HEK293 (cell line): ENCODE results near the gene PEPD.

Experiments
- CTCF ChIA-PET: fragments of 350-600 bp; formaldehyde crosslinking; extraction: SDS; loops from one replicate; lab custom pipeline; 2021; ENCODE audit warnings: antibody characterized with exemption; lab: Yijun Ruan, JAX
- POLR2A ChIA-PET: fragments of 300-600 bp; formaldehyde crosslinking; extraction: SDS; loops from one replicate; lab custom pipeline; 2020; ENCODE audit warnings: antibody characterized with exemption, inconsistent platforms; lab: Yijun Ruan, JAX
- H3K27ac ChIP-seq: fragments of 200-500 bp; sonication (Bioruptor generic); 2 replicates; pipeline ENCODE4 v1.5.1; 2014; ENCODE audit warnings: low read depth, low read length, control low read depth, inconsistent platforms; ENCODE audit errors: extremely low read depth
- H3K36me3 ChIP-seq, 2 experiments: fragments of 200-500 bp in 1 of 2; sonication (Bioruptor generic) in 1 of 2; 1 replicate in 1 of 2; 2 replicates in 1 of 2; pipeline ENCODE4 v1.5.1; 2014 to 2017; ENCODE audit warnings: inconsistent platforms in 2 of 2, low read length in 2 of 2; ENCODE audit not compliant: control insufficient read depth in 2 of 2, insufficient read depth in 1 of 2
- H3K4me1 ChIP-seq: fragments of 200-500 bp; sonication (Bioruptor generic); 2 replicates; pipeline ENCODE4 v1.5.1; 2014; ENCODE audit warnings: mild to moderate bottlenecking, low read length, inconsistent platforms; ENCODE audit not compliant: control insufficient read depth, insufficient read depth
- H3K4me3 ChIP-seq: 2 replicates; pipeline ENCODE4 v1.5.1; 2011; ENCODE audit warnings: low read depth, mild to moderate bottlenecking, control low read depth, low read length, moderate library complexity
- H3K9me3 ChIP-seq: fragments of 200-500 bp; sonication (Bioruptor generic); 2 replicates; pipeline ENCODE4 v1.5.1; 2014; ENCODE audit warnings: low read depth, low read length, inconsistent platforms; ENCODE audit not compliant: control insufficient read depth, insufficient read depth
- FEZF1 ChIP-seq: fragments of 450-650 bp; formaldehyde crosslinking; IDR thresholded peaks from 2 replicates; pipeline ENCODE4 v1.5.1; 2016; ENCODE audit warnings: missing biosample characterization, missing genetic modification characterization
- GFI1B ChIP-seq: fragments of 450-650 bp; formaldehyde crosslinking; IDR thresholded peaks from 2 replicates; pipeline ENCODE4 v1.5.1; 2016; ENCODE audit warnings: missing biosample characterization, missing genetic modification characterization
- ZBTB20 ChIP-seq: fragments of 450-650 bp; formaldehyde crosslinking; IDR thresholded peaks from 2 replicates; pipeline ENCODE4 v1.5.1; 2016; ENCODE audit warnings: missing biosample characterization, missing genetic modification characterization
- ZFP69B ChIP-seq: fragments of 450-650 bp; formaldehyde crosslinking; IDR thresholded peaks from 2 replicates; pipeline ENCODE4 v1.5.1; 2016; ENCODE audit warnings: missing biosample characterization, missing genetic modification characterization
- ZNF112 ChIP-seq: fragments of 450-650 bp; formaldehyde crosslinking; IDR thresholded peaks from 2 replicates; pipeline ENCODE4 v1.5.0; 2017; ENCODE audit warnings: missing biosample characterization, missing genetic modification characterization
- ZNF214 ChIP-seq: fragments of 450-650 bp; formaldehyde crosslinking; IDR thresholded peaks from 2 replicates; pipeline ENCODE4 v1.5.1; 2017; ENCODE audit warnings: missing biosample characterization, mild to moderate bottlenecking, missing genetic modification characterization, borderline replicate concordance
- ZNF266 ChIP-seq: fragments of 450-650 bp; formaldehyde crosslinking; IDR thresholded peaks from 2 replicates; pipeline ENCODE4 v1.5.1; 2016; ENCODE audit warnings: missing biosample characterization, missing genetic modification characterization, low read depth
- ZNF311 ChIP-seq: fragments of 450-650 bp; formaldehyde crosslinking; IDR thresholded peaks from 2 replicates; pipeline ENCODE4 v1.5.1; 2017; ENCODE audit warnings: missing biosample characterization, missing genetic modification characterization, borderline replicate concordance
- ZNF423 ChIP-seq: fragments of 450-650 bp; formaldehyde crosslinking; IDR thresholded peaks from 2 replicates; pipeline ENCODE4 v1.5.1; 2016; ENCODE audit warnings: missing biosample characterization, missing genetic modification characterization
- ZNF571 ChIP-seq: fragments of 450-650 bp; formaldehyde crosslinking; IDR thresholded peaks from 2 replicates; pipeline ENCODE4 v1.5.0; 2017; ENCODE audit warnings: missing biosample characterization, missing genetic modification characterization
- ZNF660 ChIP-seq: fragments of 450-650 bp; IDR thresholded peaks from 2 replicates; pipeline ENCODE4 v1.5.1; 2018; ENCODE audit warnings: missing biosample characterization, mild to moderate bottlenecking, missing genetic modification characterization
- ZNF670 ChIP-seq: fragments of 450-650 bp; formaldehyde crosslinking; IDR thresholded peaks from 2 replicates; pipeline ENCODE4 v1.5.1; 2016; ENCODE audit warnings: missing biosample characterization, missing genetic modification characterization, low read depth
- ZNF830 ChIP-seq: fragments of 450-650 bp; IDR thresholded peaks from 2 replicates; pipeline ENCODE4 v1.5.0; 2018; ENCODE audit warnings: missing biosample characterization, missing genetic modification characterization, low read depth, mild to moderate bottlenecking, moderate library complexity
- TF ChIP-seq, protein P1 (sequence below): fragments of 450-650 bp; formaldehyde crosslinking; IDR thresholded peaks from 2 replicates; pipeline ENCODE4; 2016; ENCODE audit warnings: missing biosample characterization, missing genetic modification characterization
- TF ChIP-seq, protein P2 (sequence below): fragments of 450-650 bp; formaldehyde crosslinking; IDR thresholded peaks from 2 replicates; pipeline ENCODE4 v1.5.1; 2016; ENCODE audit warnings: missing biosample characterization, missing genetic modification characterization
- TF ChIP-seq, protein P3 (sequence below): fragments of 450-650 bp; formaldehyde crosslinking; IDR thresholded peaks from 2 replicates; pipeline ENCODE4 v1.5.1; 2016; ENCODE audit warnings: missing biosample characterization, missing genetic modification characterization, low read depth
- TF ChIP-seq, protein P4 (sequence below): fragments of 450-650 bp; formaldehyde crosslinking; IDR thresholded peaks from 2 replicates; pipeline ENCODE4 v1.5.1; 2016; ENCODE audit warnings: missing biosample characterization, missing genetic modification characterization
- TF ChIP-seq, protein P5 (sequence below): fragments of 450-650 bp; formaldehyde crosslinking; IDR thresholded peaks from 2 replicates; pipeline ENCODE4 v1.5.1; 2016; ENCODE audit warnings: missing biosample characterization, missing genetic modification characterization

The PEPD gene

DNA sequence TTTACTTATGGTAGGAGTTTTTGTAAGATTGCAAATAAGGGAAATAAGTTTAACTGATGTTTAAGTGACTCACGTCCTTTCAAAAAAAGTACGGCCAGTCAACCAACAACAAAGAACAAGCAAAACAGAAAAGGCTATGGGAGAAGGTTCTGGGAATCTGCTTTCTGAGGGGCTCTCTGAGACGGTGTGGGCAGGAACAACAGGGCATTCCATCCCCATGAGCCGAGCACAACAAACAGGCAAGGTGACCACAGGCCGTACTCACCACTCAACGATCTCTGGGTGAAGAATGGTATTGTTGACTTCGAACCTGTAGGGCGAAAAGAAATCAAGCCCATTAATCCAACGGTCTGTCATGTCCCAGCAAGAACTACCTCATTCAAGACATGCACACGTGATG lies 43.8 kb downstream of the PEPD start:
- POLR2A ChIA-PET: no interaction called here
- Histone ChIP-seq H3K9me3 (no peaks in the 10 kb centered on the region; the same call in 1 of the 2 replicates), H3K27ac (no peak overlapping the region)
- TF ChIP-seq ZNF311 (tag by site-specific recombination): no peak
- TF ChIP-seq, protein P1, sequence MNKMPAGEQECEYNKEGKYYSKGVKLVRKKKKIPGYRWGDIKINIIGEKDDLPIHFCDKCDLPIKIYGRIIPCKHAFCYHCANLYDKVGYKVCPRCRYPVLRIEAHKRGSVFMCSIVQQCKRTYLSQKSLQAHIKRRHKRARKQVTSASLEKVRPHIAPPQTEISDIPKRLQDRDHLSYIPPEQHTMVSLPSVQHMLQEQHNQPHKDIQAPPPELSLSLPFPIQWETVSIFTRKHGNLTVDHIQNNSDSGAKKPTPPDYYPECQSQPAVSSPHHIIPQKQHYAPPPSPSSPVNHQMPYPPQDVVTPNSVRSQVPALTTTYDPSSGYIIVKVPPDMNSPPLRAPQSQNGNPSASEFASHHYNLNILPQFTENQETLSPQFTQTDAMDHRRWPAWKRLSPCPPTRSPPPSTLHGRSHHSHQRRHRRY (tag by site-specific recombination): no peak
- TF ChIP-seq GFI1B: no peak
- TF ChIP-seq ZNF830 (tag by site-specific recombination): no peak
- TF ChIP-seq, protein P2, sequence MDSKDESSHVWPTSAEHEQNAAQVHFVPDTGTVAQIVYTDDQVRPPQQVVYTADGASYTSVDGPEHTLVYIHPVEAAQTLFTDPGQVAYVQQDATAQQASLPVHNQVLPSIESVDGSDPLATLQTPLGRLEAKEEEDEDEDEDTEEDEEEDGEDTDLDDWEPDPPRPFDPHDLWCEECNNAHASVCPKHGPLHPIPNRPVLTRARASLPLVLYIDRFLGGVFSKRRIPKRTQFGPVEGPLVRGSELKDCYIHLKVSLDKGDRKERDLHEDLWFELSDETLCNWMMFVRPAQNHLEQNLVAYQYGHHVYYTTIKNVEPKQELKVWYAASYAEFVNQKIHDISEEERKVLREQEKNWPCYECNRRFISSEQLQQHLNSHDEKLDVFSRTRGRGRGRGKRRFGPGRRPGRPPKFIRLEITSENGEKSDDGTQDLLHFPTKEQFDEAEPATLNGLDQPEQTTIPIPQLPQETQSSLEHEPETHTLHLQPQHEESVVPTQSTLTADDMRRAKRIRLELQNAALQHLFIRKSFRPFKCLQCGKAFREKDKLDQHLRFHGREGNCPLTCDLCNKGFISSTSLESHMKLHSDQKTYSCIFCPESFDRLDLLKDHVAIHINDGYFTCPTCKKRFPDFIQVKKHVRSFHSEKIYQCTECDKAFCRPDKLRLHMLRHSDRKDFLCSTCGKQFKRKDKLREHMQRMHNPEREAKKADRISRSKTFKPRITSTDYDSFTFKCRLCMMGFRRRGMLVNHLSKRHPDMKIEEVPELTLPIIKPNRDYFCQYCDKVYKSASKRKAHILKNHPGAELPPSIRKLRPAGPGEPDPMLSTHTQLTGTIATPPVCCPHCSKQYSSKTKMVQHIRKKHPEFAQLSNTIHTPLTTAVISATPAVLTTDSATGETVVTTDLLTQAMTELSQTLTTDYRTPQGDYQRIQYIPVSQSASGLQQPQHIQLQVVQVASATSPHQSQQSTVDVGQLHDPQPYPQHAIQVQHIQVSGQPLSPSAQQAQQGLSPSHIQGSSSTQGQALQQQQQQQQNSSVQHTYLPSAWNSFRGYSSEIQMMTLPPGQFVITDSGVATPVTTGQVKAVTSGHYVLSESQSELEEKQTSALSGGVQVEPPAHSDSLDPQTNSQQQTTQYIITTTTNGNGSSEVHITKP (tag by site-specific recombination): no peak
- TF ChIP-seq FEZF1 (tag by site-specific recombination): no peak
- TF ChIP-seq ZNF266 (tag by site-specific recombination): no peak
- no peak for TF ChIP-seq ZNF571 (tag by site-specific recombination)
- TF ChIP-seq ZBTB20 (tag by site-specific recombination): no peak
- TF ChIP-seq, protein P3, sequence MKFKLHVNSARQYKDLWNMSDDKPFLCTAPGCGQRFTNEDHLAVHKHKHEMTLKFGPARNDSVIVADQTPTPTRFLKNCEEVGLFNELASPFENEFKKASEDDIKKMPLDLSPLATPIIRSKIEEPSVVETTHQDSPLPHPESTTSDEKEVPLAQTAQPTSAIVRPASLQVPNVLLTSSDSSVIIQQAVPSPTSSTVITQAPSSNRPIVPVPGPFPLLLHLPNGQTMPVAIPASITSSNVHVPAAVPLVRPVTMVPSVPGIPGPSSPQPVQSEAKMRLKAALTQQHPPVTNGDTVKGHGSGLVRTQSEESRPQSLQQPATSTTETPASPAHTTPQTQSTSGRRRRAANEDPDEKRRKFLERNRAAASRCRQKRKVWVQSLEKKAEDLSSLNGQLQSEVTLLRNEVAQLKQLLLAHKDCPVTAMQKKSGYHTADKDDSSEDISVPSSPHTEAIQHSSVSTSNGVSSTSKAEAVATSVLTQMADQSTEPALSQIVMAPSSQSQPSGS (tag by site-specific recombination): no peak
- no peak for TF ChIP-seq ZNF670 (tag by site-specific recombination)
- no peak for TF ChIP-seq ZNF660 (tag by site-specific recombination)
- TF ChIP-seq, protein P4, sequence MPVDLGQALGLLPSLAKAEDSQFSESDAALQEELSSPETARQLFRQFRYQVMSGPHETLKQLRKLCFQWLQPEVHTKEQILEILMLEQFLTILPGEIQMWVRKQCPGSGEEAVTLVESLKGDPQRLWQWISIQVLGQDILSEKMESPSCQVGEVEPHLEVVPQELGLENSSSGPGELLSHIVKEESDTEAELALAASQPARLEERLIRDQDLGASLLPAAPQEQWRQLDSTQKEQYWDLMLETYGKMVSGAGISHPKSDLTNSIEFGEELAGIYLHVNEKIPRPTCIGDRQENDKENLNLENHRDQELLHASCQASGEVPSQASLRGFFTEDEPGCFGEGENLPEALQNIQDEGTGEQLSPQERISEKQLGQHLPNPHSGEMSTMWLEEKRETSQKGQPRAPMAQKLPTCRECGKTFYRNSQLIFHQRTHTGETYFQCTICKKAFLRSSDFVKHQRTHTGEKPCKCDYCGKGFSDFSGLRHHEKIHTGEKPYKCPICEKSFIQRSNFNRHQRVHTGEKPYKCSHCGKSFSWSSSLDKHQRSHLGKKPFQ (tag by site-specific recombination): no peak
- no peak for TF ChIP-seq ZFP69B (tag by site-specific recombination)
- no peak for TF ChIP-seq ZNF112 (tag by site-specific recombination)
- no peak for TF ChIP-seq ZNF214 (tag by site-specific recombination)
- TF ChIP-seq, protein P5, sequence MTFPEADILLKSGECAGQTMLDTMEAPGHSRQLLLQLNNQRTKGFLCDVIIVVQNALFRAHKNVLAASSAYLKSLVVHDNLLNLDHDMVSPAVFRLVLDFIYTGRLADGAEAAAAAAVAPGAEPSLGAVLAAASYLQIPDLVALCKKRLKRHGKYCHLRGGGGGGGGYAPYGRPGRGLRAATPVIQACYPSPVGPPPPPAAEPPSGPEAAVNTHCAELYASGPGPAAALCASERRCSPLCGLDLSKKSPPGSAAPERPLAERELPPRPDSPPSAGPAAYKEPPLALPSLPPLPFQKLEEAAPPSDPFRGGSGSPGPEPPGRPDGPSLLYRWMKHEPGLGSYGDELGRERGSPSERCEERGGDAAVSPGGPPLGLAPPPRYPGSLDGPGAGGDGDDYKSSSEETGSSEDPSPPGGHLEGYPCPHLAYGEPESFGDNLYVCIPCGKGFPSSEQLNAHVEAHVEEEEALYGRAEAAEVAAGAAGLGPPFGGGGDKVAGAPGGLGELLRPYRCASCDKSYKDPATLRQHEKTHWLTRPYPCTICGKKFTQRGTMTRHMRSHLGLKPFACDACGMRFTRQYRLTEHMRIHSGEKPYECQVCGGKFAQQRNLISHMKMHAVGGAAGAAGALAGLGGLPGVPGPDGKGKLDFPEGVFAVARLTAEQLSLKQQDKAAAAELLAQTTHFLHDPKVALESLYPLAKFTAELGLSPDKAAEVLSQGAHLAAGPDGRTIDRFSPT: no peak
- no peak for TF ChIP-seq ZNF423
- TF ChIP-seq, all 188 proteins: peak for 0
- peaks cover 7% of the 10 kb centered on the region; the same call in 1 of the 2 replicates for H3K4me1 ChIP-seq
- no peak overlapping the region for H3K4me3 ChIP-seq
- CTCF ChIA-PET: no interaction called here
- peaks cover 11 to 12% of the 10 kb centered on the region in 2 experiments for H3K36me3 ChIP-seq
